A673 (cell line): ENCODE data around the gene EFCAB6.

Source experiments
- CTCF ChIP-seq: fragments of 300-800, 200-600 bp; sonication (generic); conservative IDR thresholded peaks from 2 replicates; pipeline ENCODE4 v1.5.1; 2017; ENCODE audit warnings: low read depth, mild to moderate bottlenecking, antibody characterized with exemption, low read length, moderate library complexity, mixed read lengths
- EZH2 ChIP-seq: fragments of 200-600 bp; sonication (generic); IDR thresholded peaks from 2 replicates; pipeline ENCODE4 v1.6.1; 2017; ENCODE audit warnings: borderline replicate concordance, low read depth, mild to moderate bottlenecking, mixed read lengths, antibody characterized with exemption, low read length; ENCODE audit not compliant: poor library complexity, severe bottlenecking

- TF ChIP-seq CTCF (no peak), EZH2 (no peak)
Observed at GRCh38 chr22:43754176-43754575, 57.9 kb downstream of the EFCAB6 start.
